GM18520 (cell line): ENCODE data around the gene RREB1.
"Not testable (repeated sequence)": the region's sequence is repeated elsewhere in the genome, so short reads cannot be mapped to it uniquely, and the experiment has no call there.

ENCODE experiments used
- ATAC-seq: cut with Tn5 transposase; IDR thresholded peaks from one replicate; pipeline ENCODE4 v1.9.1; 2021; ENCODE audit not compliant: unreplicated experiment

The RREB1 gene

DNA sequence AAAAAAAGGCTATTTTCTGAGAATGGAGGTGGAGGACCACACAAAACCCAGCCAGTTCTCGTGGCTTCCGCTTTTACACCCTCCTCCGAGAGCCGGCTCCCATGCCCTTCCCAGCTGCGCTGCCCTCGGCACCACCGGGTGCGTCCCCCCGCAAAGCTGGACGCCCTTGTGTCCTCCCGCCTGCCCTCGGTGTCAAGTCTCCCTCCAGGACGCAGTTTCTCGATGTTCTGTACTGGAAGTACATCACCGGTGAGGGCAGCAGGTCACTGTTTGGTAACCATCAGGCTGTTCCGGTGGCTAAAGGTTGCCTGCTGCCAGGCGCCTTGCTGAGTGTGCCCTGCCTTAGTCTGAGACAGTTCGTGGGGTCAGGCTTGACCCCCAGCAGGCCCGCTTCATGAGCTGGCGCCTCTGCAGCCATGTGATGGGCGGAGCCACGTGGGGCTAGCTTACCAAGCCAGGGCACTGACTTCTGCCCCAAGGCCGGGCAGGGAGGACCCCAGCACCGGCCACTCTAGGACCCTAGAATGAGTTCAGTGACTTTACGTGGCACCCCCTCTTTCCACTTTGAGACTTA, 34.6 kb downstream of the RREB1 start:
- ATAC-seq = no peak

DNA sequence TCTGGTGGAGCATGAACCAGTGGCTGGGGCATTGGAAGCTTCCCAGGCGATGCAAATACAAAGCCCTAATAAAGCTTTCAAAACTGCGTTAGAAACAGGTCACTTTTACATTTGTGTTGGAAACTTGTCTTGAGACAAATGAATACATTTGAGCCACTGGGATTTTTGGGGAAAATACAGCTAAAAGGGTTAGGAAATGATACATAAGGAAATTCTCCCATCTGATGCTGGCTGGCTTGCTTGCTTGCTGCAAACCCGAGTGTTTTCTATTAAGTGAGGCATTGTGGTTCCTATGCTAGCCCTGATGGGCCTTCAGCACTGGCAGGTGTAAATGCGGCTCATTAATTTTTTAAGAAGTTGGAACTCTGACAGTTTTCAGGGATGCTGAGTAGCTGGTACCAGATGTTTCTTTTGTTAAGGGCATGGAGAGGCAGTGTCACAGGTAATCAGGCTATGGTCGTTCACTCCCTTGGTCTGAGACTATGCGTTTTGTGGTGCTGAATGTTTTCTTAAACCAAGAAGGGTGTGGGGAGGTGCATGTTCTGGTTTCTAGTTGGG, 35.2 kb downstream of the RREB1 start:
- ATAC-seq = no peak

DNA sequence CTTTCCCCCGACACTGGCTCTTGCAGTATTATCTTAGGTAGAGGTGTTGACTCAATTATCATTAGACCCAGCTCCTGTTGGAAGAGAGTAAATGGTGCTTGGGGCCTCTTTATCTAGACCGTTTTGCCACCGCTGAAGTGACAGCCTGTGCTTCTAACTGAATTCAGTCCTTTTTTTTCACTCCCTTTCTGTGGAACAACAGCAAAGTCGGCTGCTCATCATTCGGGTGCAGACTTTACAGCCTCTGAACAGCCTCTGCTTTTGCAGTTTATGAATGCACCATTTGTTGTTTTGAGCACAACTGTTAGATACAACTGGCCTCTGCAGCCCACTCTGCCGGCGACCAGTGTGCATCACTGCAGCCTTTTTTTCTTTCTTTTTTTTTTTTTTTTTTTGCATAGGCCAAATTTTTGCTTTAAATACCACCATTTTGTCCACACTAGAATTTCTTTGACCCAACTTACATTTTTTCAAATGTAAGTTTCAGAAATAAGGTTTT, 35.8 kb downstream of the RREB1 start:
- ATAC-seq = no peak

DNA sequence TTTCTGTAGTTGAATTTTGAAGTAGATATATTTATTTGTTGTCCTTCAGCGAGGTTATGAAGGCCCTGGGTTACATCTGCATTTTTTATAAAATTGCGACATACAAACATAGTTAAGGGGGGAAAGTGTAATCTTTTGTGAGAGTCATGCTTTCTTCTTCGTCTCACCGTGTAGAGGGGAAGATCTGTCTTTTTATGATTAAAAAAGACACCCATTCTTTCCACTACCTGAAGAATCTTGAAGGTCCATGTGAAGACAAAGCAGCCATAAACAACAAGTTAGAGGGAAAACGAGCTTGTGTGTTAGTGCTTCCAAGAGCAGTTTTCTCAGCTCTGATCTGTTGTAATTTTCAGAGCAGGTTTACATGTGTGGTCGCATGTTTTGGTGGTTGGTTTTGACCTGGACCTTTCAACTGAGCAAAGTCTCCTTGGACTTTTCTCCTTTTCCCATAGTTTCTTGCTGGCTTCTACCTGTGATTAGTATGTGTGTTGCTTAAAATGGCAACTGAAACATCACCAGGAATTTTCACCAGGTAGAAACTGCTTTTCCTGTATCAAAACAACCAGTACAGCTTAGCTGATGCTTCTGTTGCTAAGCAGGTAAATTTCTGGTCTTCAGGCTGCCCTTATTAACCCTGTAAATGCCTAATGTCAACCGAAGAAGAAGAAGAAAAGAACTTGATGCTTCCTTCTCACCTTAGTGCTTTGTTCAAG, 37.3 kb downstream of the RREB1 start:
- ATAC-seq = no peak

DNA sequence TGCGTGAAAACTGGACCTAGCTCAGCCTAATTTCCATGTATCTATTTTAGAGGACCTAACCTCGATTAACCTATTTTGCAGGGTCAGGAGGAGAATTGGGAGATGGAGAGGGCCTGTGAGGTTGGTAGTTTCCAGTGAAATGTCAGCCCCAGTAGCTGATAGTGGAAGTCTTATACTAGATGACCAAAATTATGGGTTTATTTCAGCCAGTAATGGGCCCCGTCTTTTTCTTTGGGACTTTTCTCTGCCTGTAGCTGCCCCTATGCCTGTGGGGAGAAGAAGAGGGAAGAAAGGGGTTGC, 37.8 kb downstream of the RREB1 start:
- no peak for ATAC-seq

DNA sequence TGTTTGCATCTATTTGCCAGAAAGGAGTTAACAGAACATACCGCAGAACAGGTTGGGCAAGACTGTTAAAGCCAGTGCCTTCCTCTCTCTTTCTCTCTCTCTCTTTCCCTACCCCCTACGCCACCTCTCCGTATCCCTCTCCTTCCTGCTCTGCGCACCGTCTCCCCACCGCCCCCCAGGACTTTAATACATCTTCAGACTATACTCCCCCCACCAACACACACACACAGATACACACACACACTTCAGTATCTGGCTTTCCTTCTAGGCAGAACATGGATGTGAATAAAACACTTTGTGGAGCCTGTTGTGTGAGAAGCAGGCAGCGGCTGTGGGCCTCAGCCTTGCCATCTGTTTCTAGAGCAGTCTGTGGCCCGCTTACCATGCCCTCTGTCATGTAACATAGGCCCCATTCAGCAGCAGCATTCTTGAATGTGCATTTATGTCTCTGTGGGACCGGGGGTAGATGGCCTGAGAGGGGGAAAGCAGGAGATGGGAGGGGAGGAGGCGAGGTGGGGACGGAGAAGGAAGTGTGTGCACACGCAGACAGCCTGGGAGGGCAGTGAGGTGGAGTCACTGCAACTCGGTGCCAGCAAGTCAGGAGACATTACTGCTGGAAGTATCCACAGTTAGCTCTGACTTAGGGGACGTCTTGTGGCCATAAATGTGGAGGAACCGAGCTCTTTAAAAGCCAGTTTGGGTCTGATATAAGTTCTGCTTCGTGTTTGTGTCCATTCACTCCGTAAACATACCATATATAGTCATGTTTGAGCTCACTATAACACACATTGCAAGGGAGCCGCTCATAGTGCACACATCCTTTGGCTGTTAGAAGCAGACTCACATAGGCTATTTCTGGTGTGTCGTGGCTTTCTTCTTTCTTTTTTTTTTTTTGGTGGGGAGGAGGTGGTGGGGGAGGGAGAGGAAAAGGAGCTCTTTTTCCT, 38.4 kb downstream of the RREB1 start:
- no peak for ATAC-seq

DNA sequence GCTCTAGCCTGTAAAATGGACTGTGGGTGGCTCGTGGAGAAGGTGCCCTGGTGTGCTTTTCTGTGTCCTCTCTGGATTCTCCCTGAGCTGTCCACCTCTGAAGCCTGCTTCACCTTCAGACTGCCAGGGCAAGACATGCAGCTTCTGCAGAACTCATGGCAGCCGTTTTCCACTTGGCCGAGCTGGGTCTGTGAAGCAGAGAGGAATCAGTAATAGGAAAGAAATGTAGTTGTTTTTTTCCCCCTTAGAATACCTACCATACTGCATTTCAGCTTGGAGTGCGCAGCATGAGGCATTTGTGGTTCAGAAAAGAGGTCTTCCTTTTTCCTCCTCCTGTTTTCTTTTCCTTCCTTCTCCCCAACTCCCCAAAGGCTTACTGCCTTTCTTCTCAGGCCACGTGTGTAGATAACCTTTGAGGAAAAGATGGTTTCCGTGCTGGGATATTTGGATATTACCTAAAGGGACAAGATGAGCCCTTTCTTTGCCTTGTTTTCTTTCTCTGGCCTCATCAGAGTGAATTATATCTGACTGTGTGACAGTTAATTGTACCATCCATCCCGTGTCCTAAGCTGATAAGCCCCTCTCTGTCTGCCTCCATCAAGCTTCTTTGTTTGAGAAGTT, 39.4 kb downstream of the RREB1 start:
- ATAC-seq = no peak

DNA sequence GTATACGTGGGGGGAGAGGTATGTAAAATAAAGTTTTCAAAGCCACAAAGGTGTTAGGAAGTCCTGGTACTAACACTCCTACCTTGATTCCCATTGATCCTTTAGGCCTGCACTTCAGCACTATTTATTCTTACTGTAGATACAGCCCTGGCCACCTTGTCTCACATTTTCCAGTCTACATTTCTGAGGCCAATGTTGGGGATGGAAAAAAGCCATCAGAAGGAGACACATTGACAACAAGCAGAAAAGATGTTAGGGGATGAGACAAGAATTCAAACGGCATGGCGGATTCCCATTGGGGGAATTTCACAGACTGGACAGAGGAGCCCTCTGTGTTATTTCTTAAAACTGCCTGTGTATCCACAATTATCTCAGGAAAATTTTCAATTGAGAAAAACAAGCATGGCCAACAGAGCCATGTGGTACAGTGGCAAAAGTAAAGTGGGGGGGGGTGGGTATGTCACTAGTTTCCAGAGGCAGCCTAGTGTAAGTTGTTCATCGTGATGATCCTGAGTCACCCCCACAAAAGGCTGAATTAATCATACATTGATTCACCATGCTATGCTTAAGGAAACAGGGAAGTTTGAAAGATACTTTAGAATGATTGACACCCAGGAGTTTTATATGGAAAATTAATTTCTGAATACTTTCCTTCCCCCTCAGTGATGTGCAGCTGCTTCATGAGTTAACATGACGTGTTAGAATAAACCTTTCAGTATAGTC, 40.5 kb downstream of the RREB1 start:
- ATAC-seq = no peak

DNA sequence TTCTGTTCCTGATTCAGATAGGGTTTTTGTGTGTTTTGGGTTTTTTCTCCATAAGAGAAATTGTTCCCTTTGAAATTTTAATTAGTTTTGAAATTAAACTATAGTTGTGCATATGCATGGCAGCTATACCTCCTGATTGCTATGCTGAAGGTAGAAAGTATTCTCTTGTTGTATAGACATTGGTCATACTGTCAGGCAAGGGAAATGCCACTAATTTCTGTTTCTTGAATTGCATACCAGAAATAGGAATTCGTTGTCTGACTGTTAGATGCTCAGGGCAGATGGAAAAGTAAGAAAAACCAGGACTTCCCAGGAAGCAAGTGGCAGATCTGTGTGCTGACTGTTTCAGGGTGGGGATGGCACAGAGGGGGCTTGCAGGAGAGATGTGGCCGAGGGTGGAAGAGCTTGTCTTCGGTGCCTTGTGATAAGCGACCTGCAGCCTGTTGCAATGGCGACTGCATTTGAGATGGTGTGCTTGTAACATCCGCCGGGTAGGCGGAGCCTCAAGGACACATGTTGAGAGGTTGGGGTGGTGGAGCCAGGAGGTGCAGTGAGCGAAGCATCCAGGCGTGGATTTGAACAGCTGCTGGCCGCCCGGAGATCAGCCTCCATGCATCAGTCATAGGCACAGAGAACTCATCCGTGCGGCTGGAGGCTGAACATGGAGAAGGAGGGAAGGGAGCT, 42.8 kb downstream of the RREB1 start:
- ATAC-seq = no peak

DNA sequence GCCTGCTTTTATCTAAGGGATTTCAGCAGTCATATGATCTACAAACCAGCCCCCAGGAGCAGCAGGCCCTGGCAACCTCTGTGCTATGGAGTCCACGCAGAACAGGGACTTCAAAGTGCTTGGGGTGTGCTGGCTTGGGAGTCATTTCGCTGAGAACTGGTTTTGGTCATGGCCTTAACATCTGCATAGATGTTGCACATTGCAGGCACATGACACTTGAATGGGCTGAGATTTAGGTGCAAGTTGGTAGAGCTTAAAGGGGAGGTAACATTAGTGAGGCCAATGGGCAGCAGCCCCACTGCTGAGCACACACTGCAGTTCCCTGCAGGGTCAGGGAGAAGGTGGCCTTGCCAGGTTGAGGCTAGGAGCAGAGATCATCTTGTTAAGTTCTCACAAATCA, 43.6 kb downstream of the RREB1 start:
- ATAC-seq = no peak

DNA sequence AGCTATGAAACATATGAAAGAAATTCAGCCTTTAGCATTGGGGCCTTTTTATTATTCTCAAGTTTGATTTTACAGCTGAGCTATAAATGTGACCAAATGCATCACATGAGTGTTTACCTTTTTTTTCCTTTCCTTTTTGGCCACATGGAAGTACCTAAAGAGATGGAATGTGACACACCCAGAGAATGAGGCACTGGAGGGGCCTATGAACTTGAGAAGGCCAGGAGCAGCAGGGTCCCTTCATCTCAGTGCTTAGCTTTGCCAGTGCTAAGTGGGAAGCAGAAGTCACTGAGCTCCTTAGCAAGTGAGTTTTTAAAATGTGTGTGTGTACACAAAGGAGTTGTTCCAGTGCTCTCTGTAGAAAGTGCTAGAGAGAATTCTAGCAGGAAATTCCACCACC, 44.7 kb downstream of the RREB1 start:
- no peak for ATAC-seq

DNA sequence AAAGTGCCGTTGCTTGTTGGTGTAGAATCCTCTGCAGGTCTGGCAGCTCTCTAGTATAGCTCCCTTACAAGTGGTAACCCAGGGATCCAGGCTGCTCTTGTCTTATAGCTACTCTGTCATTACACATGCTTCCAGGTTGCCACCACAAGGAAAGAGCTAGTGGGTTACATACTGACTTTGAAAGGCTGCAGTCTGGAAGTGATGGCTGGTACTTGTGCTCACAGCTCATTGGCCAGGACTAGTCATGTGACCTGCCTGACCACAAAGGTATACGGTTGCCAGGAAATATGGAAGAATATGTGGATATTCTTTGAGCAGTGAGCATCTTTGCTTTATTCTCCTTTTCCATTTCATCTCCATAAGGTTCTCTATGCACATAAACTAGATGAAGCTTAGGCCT, 46.0 kb downstream of the RREB1 start:
- no peak for ATAC-seq

DNA sequence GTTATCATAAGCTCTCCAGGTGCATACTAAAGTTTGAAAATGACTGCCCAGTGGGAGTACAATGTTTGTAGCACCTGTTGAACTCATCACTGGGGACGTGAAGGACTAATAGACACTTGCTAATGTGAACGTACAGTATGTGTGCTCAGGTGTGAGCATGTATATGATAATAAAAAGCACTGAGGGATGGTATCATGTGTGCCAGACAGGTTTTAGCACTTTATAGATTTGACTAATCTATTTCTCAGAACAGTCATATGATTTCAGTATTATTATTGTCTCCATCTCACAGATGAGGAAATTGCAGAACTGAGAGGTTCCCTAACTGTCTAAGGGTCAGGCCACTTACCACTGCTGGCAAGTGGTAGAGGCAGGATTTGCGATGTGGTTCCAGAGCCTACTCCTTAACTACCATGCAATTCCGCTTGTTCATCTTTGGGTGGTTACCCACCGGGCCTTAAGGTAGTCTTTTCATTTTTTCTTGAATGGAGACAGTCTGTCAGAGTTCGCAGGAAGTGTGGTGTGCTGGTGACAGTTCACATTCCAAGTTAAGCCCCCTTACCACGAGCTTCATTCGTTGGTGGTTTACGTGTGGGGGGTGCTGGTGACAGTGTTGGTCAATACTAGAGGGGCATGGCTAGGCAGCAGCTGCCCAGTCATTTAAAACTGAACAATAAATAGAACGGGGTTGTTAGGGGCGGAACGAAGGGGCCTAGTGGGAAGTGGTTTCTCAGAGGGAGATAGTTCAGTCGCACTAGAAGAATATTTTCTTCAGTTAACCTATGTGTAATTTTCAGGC, 46.8 kb downstream of the RREB1 start:
- ATAC-seq = peak; percentile 67

DNA sequence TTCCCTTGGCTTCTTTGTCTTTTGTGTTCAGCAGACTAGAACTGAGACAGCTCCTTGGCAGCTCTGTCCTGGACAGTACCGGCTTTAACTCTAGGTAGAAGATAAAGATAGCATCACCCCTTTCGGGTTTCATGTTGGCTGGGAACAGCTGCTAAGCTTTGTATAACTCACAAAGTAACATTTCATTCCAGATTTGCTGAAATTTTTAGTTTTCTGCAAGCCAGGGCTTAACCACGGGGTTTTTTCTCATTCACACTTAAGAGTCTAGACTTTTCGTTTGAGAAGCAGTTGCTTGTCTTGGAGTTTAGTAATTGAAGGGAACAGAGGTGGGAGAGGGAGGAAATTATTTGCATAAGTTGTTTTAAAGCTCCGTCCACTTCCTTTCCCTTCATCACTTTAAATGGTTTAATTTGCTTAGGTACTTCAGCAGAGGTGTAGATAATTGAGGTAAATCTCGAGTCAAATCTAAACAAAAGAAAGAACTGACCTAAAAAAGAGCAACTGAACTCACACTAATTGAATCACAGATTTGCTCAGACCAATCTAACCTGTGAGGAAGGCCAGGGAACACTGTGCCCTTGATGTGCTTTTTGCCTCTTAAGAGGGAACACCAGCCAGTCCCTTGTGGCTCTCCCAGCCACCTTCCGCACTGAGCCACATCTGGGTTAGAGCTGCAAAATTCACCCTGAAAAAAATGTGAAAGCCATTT, 48.3 kb downstream of the RREB1 start:
- peak; percentile 28 for ATAC-seq

DNA sequence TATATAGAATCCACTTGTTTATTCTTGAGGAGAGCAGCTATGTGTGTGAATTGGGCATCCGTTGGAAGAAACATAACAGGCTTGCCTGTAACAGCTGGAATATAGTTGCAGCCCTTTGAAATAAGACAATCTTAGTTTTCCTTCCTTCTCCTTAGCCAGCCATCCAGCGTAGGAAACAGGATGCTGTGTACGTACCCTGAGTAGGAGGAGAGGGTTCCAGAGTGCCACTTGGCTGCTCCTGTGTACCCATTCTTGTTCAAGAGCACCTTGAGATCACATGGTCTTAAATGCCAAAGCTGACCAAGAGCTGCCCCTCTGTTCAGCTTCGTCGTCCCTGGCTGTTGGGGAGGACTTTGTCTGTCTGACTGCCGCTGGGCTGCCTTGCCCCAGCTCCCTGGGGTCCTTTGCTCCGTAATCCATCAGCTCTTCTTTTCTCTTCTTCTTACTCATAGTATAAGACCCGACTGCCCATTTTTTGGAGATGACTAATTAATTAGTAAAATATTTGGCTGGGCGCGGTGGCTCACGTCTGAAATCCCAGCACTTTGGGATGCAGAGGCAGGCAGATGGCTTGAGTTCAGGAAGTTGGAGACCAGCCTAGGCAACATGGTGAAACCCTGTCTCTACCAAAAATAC, 49.0 kb downstream of the RREB1 start:
- no peak for ATAC-seq

DNA sequence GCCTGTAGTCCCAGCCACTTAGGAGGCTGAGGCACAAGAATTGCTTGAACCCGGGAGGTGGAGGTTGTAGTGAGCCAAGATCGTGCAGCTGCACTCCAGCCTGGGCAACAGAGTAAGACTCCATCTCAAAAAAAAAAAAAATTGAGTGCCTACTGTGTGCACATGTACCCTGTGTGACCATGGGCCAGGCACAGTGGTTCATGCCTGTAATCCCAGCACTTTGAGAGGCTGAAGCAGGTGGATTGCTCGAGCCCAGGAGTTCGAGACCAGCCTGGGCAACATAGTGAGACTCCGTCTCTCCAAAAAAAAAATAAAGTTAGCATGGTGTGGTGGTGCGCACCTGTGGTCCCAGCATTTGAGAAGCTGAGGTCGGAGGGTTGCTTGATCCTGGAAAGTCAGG, 49.5 kb downstream of the RREB1 start:
- ATAC-seq = not testable (repeated sequence)

DNA sequence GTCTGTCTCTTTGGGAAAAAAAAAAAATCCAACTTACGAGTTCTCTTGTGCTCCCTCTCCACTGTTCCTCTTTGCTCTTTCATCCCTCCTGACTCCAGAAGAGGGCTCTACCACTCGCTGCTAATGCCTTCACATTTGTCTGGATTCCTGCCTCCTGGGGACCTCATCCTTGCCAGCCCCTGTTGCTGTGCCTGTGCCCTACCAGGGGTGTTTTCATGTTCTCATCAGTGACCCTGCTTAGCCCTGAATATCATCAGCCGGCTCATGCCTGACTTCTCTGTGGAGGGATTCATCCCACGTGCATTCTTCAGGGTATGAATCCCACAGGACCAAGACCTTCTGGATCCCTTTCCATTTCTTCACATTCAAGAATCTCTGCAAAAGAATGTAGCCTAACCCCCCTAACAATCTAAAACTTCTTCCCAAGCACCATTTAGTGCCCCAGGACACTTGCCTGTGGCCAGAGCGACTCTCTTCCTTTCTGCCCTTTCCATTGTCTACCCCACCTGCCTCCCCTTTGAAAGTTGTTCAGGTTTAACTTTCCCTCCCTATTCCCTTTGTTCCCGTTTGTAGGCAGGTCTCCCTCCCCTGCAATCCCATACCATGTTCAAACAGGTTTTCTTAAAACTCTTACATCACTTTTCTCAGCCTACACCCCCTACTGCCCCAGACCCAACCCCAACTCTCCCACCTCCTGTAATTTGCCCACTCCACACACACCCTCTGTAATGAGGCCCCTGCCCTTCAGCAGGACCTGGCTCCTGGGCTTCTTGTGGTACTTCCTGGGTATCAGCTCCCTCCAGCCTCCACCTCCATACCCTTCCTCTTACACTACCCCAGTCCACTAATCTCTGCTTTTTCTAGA, 50.2 kb downstream of the RREB1 start:
- no peak for ATAC-seq
